Activated CD4-positive, alpha-beta T cell treated with anti-CD3 and anti-CD28 coated beads, Interleukin-2, amount 50 U/mL, for 1 hour (primary cell): ENCODE results near the gene OR4E2.
"Not testable (repeated sequence)": the region's sequence is repeated elsewhere in the genome, so short reads cannot be mapped to it uniquely, and the experiment has no call there.

Experiments
- DNase-seq: peaks from one replicate; pipeline ENCODE4 v3.0.0-alpha.2; 2020

The OR4E2 gene

GRCh38 chr14:21698538-21698937 lies 44.9 kb downstream of the OR4E2 start:
- not testable (repeated sequence) for DNase-seq

- no peak for DNase-seq
Measured at GRCh38 chr14:21699551-21699950, 45.9 kb downstream of the OR4E2 start.

GRCh38 chr14:21702316-21702715 lies 48.7 kb downstream of the OR4E2 start:
- DNase-seq, result no peak

- DNase-seq, result no peak
Measured at GRCh38 chr14:21703357-21704326, 50.0 kb downstream of the OR4E2 start.

- DNase-seq, result no peak
Measured at GRCh38 chr14:21704338-21704737, 50.7 kb downstream of the OR4E2 start.

GRCh38 chr14:21711360-21711961 lies 57.8 kb downstream of the OR4E2 start:
- DNase-seq, result no peak

- DNase-seq, result no peak
Measured at GRCh38 chr14:21712036-21712435, 58.4 kb downstream of the OR4E2 start.

GRCh38 chr14:21714318-21714929 lies 60.8 kb downstream of the OR4E2 start:
- no peak for DNase-seq
